ENCODE results near the gene HDGF. TPM values are rescaled to one million over a fixed set of nuclear protein-coding genes. Genes with fewer than 3 reads are reported as not detected.

Gene HDGF
- total and polyA plus RNA-seq, 4 donors, result 41.7 to 148 (median 119) TPM

DNA sequence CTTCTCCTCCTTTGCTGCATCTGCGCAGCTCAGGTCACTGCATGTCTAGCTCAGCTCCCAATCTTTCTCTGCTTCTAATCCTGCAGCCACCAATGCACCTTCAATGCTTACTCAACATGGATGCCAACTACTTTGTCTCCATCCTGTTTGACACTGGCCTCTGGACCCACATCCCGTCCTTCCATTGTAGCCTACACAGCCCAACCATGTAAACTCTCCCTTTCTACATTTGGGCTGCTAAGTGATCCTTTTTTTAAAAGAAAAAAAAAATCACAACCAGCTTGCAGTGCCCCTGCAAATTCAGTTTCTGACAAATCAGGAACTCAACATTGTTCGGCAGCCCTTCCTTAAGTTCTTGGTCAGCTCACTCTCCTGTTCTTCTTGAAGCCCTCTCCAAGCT, 36.6 kb downstream of the HDGF start:
- Histone ChIP-seq H3K9ac (ENCODE audit: low read depth in 1 of 2, low read length in 2 of 2) (no peak overlapping the region), H3K4me3 (ENCODE audit: low read depth in 1 of 3, low read length in 3 of 3) (no peak overlapping the region), H3K4me1 (ENCODE audit: control insufficient read depth in 4 of 4, insufficient read depth in 4 of 4, low read length in 3 of 4) (no peaks in the 10 kb centered on the region), H3K36me3 (ENCODE audit: control insufficient read depth in 4 of 4, insufficient read depth in 3 of 4, low read depth in 1 of 4, low read length in 3 of 4) (no peaks in the 10 kb centered on the region), H3K27me3 (ENCODE audit: control insufficient read depth in 4 of 4, insufficient read depth in 4 of 4, low read length in 3 of 4) (no peaks in the 10 kb centered on the region), H3K27ac (ENCODE audit: low read depth in 1 of 2, low read length in 2 of 2) (no peak overlapping the region), H3K9me3 (ENCODE audit: control insufficient read depth in 4 of 4, low read length in 3 of 4) (no peaks in the 10 kb centered on the region)
- WGBS, result 87% methylated on average over 3 of the region's 3 CpGs
- DNase-seq (ENCODE audit: low spot score), result no peak
- TF ChIP-seq YY1 (IDR thresholded peaks at IDR 0.05) (no peak), ZBTB33 (IDR thresholded peaks at IDR 0.05) (no peak), HNF4G (IDR thresholded peaks at IDR 0.05) (no peak), EGR1 (IDR thresholded peaks at IDR 0.05; ENCODE audit: low read depth in 2 of 2) (no peak), NR2F2 (IDR thresholded peaks at IDR 0.05) (no peak), RXRA (IDR thresholded peaks at IDR 0.05) (no peak), JUND (IDR thresholded peaks at IDR 0.05) (no peak), RAD21 (IDR thresholded peaks at IDR 0.05) (no peak), TAF1 (conservative IDR thresholded peaks at IDR 0.05) (no peak), GABPA (IDR thresholded peaks at IDR 0.05 in 1 of 2, conservative IDR thresholded peaks at IDR 0.05 in 1 of 2) (no peak), REST (IDR thresholded peaks at IDR 0.05) (no peak), FOXA1 (IDR thresholded peaks at IDR 0.05) (no peak), MAX (IDR thresholded peaks at IDR 0.05) (no peak)
- TF ChIP-seq, protein P1, sequence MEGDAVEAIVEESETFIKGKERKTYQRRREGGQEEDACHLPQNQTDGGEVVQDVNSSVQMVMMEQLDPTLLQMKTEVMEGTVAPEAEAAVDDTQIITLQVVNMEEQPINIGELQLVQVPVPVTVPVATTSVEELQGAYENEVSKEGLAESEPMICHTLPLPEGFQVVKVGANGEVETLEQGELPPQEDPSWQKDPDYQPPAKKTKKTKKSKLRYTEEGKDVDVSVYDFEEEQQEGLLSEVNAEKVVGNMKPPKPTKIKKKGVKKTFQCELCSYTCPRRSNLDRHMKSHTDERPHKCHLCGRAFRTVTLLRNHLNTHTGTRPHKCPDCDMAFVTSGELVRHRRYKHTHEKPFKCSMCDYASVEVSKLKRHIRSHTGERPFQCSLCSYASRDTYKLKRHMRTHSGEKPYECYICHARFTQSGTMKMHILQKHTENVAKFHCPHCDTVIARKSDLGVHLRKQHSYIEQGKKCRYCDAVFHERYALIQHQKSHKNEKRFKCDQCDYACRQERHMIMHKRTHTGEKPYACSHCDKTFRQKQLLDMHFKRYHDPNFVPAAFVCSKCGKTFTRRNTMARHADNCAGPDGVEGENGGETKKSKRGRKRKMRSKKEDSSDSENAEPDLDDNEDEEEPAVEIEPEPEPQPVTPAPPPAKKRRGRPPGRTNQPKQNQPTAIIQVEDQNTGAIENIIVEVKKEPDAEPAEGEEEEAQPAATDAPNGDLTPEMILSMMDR (IDR thresholded peaks at IDR 0.05; ENCODE audit: low read depth, low read length, missing input control), result no peak

- TF ChIP-seq RAD21 (IDR thresholded peaks at IDR 0.05), result no peak
- TF ChIP-seq RXRA (IDR thresholded peaks at IDR 0.05), result no peak
- no peak for TF ChIP-seq MAX (IDR thresholded peaks at IDR 0.05)
- no peak for TF ChIP-seq YY1 (IDR thresholded peaks at IDR 0.05)
- no peak for TF ChIP-seq NR2F2 (IDR thresholded peaks at IDR 0.05)
- TF ChIP-seq, protein P1 (IDR thresholded peaks at IDR 0.05; ENCODE audit: low read depth, low read length, missing input control), result no peak
- no peak for TF ChIP-seq HNF4G (IDR thresholded peaks at IDR 0.05)
- TF ChIP-seq, protein P2, sequence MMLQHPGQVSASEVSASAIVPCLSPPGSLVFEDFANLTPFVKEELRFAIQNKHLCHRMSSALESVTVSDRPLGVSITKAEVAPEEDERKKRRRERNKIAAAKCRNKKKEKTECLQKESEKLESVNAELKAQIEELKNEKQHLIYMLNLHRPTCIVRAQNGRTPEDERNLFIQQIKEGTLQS (IDR thresholded peaks at IDR 0.05), result no peak
- TF ChIP-seq ZBTB33 (IDR thresholded peaks at IDR 0.05), result no peak
- no peak overlapping the region for H3K9ac ChIP-seq (ENCODE audit: low read depth in 1 of 2, low read length in 2 of 2)
- H3K36me3 ChIP-seq (ENCODE audit: control insufficient read depth in 4 of 4, insufficient read depth in 3 of 4, low read depth in 1 of 4, low read length in 3 of 4), result no peaks in the 10 kb centered on the region
- H3K9me3 ChIP-seq (ENCODE audit: control insufficient read depth in 4 of 4, low read length in 3 of 4), result no peaks in the 10 kb centered on the region
- no peak overlapping the region for H3K27ac ChIP-seq (ENCODE audit: low read depth in 1 of 2, low read length in 2 of 2)
- no peak overlapping the region for H3K4me3 ChIP-seq (ENCODE audit: low read depth in 1 of 3, low read length in 3 of 3)
- H3K4me1 ChIP-seq (ENCODE audit: control insufficient read depth in 4 of 4, insufficient read depth in 4 of 4, low read length in 3 of 4), result no peaks in the 10 kb centered on the region
- no peaks in the 10 kb centered on the region for H3K27me3 ChIP-seq (ENCODE audit: control insufficient read depth in 4 of 4, insufficient read depth in 4 of 4, low read length in 3 of 4)
- DNase-seq (ENCODE audit: low spot score), result no peak
- 74% methylated on average over 3 of the region's 3 CpGs for WGBS
These were observed 38.8 kb downstream of the HDGF start for GRCh38 chr1:156712626-156713025.
